Breast epithelium (tissue), 3 donors: ENCODE data around the gene MKI67.

ENCODE experiments used
- POLR2A ChIP-seq: fragments of 450-650 bp; IDR thresholded peaks from one replicate; pipeline ENCODE4 v1.6.1; 2016; ENCODE audit warnings: antibody characterized with exemption, mild to moderate bottlenecking, moderate library complexity
- POLR2AphosphoS5 ChIP-seq, 3 donors: sonication (generic); formaldehyde crosslinking; IDR thresholded peaks; one replicate each; pipeline ENCODE4 v1.6.1; 2017; ENCODE audit warnings: antibody characterized with exemption in 3 of 3
- TF ChIP-seq, protein P1 (sequence below), 3 donors: fragments of 450-650 bp; IDR thresholded peaks; one replicate each; pipeline ENCODE4 v1.5.1; 2016 to 2017; ENCODE audit warnings: antibody characterized with exemption in 3 of 3, mild to moderate bottlenecking in 3 of 3, moderate library complexity in 3 of 3

DNA sequence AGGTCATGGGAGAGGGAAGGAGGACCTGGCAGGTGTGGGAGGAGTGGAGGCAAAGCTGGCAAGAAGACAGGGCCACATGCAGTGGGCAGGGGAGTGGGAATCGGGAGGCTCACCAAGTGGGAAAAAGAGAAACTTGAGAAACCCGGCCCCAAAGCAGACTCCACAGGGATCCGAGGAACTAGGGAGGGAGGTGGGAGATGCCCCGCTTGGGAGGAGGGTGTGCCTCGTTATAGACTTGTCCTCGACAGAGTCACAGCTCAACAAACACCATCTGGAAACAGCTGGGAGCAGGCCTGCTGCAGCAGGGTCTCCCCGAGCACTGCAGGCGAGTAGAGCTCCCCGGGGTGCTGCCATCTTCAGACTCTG is 54.8 kb downstream of the MKI67 start:
- TF ChIP-seq, protein P1, sequence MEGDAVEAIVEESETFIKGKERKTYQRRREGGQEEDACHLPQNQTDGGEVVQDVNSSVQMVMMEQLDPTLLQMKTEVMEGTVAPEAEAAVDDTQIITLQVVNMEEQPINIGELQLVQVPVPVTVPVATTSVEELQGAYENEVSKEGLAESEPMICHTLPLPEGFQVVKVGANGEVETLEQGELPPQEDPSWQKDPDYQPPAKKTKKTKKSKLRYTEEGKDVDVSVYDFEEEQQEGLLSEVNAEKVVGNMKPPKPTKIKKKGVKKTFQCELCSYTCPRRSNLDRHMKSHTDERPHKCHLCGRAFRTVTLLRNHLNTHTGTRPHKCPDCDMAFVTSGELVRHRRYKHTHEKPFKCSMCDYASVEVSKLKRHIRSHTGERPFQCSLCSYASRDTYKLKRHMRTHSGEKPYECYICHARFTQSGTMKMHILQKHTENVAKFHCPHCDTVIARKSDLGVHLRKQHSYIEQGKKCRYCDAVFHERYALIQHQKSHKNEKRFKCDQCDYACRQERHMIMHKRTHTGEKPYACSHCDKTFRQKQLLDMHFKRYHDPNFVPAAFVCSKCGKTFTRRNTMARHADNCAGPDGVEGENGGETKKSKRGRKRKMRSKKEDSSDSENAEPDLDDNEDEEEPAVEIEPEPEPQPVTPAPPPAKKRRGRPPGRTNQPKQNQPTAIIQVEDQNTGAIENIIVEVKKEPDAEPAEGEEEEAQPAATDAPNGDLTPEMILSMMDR (IDR thresholded peaks at IDR 0.05): no peak
- TF ChIP-seq POLR2A (no peak), POLR2AphosphoS5 (IDR thresholded peaks at IDR 0.05) (no peak)
